Panc1 (cell line): Measurements from ENCODE around the gene QPCTL.

Source experiments
- POLR2AphosphoS5 ChIP-seq: IDR thresholded peaks from 2 replicates; pipeline ENCODE4 v1.6.1; 2012; ENCODE audit warnings: mild to moderate bottlenecking, low read depth, low read length, moderate library complexity
- TCF7L2 ChIP-seq: IDR thresholded peaks from 2 replicates; pipeline ENCODE4 v1.6.1; 2011; ENCODE audit warnings: mild to moderate bottlenecking, low read depth, low read length, inconsistent platforms
- TF ChIP-seq, protein P1 (sequence below): fragments of 450-650 bp; IDR thresholded peaks from 2 replicates; pipeline ENCODE4 v1.5.1; 2017; ENCODE audit warnings: mild to moderate bottlenecking
- TF ChIP-seq, protein P2 (sequence below), 2 experiments: IDR thresholded peaks; 2 replicates each; pipeline ENCODE4 v1.6.1; 2011 to 2012; ENCODE audit warnings: low read depth in 2 of 2, control low read depth in 1 of 2, low read length in 1 of 2, mild to moderate bottlenecking in 1 of 2, moderate library complexity in 1 of 2; ENCODE audit not compliant: insufficient read depth in 1 of 2

DNA sequence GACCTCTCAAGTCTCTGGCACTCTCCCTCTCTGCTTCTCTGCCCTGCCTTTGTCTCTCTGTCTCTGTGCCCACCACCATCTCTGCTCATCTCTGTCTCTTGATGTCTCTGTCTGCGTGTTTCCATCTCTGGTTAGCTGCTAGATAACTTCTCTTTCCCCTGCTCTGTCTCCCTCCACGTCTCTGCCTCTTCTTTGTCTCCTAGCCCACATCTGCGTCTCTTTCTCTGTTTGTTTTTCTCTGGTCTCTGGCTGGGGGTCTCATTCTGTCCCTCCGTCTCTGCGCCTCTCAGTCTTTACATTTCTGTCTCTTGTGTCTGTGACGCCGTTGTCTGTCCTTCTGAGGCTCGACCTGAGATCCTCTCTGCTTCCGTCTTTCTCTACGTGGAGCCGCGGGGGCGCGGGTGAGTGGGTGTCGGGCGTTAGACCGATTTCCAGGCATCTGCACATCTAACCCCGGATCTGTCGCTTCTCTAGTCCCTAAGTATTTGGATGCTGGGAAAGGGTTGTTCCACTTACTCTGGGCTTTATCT, 24.1 kb upstream of the QPCTL start:
- TF ChIP-seq, protein P1, sequence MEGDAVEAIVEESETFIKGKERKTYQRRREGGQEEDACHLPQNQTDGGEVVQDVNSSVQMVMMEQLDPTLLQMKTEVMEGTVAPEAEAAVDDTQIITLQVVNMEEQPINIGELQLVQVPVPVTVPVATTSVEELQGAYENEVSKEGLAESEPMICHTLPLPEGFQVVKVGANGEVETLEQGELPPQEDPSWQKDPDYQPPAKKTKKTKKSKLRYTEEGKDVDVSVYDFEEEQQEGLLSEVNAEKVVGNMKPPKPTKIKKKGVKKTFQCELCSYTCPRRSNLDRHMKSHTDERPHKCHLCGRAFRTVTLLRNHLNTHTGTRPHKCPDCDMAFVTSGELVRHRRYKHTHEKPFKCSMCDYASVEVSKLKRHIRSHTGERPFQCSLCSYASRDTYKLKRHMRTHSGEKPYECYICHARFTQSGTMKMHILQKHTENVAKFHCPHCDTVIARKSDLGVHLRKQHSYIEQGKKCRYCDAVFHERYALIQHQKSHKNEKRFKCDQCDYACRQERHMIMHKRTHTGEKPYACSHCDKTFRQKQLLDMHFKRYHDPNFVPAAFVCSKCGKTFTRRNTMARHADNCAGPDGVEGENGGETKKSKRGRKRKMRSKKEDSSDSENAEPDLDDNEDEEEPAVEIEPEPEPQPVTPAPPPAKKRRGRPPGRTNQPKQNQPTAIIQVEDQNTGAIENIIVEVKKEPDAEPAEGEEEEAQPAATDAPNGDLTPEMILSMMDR = no peak
- TF ChIP-seq, protein P2, sequence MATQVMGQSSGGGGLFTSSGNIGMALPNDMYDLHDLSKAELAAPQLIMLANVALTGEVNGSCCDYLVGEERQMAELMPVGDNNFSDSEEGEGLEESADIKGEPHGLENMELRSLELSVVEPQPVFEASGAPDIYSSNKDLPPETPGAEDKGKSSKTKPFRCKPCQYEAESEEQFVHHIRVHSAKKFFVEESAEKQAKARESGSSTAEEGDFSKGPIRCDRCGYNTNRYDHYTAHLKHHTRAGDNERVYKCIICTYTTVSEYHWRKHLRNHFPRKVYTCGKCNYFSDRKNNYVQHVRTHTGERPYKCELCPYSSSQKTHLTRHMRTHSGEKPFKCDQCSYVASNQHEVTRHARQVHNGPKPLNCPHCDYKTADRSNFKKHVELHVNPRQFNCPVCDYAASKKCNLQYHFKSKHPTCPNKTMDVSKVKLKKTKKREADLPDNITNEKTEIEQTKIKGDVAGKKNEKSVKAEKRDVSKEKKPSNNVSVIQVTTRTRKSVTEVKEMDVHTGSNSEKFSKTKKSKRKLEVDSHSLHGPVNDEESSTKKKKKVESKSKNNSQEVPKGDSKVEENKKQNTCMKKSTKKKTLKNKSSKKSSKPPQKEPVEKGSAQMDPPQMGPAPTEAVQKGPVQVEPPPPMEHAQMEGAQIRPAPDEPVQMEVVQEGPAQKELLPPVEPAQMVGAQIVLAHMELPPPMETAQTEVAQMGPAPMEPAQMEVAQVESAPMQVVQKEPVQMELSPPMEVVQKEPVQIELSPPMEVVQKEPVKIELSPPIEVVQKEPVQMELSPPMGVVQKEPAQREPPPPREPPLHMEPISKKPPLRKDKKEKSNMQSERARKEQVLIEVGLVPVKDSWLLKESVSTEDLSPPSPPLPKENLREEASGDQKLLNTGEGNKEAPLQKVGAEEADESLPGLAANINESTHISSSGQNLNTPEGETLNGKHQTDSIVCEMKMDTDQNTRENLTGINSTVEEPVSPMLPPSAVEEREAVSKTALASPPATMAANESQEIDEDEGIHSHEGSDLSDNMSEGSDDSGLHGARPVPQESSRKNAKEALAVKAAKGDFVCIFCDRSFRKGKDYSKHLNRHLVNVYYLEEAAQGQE (IDR thresholded peaks at IDR 0.05; ENCODE audit: insufficient read depth in 1 of 2, low read depth in 2 of 2, low read length in 1 of 2) = no peak
- TF ChIP-seq POLR2AphosphoS5 (no peak), TCF7L2 (no peak)
